ENCODE data around the gene MRPL40.
"Not testable (repeated sequence)": the region's sequence is repeated elsewhere in the genome, so short reads cannot be mapped to it uniquely, and the experiment has no call there.

MRPL40 gene

DNA sequence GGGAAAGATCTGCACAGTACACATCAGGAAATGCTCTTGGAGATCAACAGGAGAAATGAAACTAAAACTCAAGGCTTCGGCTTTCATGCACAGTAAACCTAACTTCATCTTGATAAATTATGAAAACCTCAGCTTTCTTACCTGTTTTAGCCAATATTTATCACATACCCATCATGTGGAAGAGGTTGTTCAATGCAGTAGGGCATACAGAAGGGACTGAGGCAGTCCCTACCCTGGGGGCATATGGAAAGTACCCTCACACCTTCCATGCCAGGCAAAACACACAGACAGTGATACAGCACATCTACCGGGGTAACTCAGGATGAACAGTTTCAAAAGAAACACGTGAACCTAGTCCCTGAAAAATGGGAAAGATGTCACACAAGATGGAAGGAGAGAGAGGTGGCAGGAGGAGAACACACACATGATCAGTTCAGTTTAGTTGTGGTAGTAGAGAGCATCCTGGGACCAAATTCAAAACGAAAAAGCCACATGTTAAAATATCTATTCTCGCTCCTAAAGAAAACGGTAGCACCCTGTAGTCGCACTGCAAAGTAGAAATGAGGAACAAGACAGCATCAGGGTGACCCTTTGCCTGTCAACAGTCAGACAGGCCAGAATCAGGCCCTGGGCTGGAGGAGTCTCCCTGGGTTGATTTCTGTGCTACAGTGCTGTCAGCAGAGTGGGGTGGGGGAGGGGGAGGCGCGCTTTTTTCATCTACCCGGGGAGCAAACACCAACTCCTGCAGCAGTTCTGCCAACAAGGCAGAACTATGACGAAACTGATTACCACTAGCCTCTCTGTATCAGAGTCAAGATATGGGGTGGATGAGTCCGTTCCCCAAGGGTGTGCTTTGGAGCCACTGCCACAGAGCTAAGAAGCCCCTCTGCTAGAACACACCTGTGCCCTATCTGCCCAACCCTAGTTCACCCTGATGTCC lies 2.1 kb upstream of the MRPL40 start:
- peak overlapping the region; percentile 91 for H3K4me3 ChIP-seq (ENCODE audit: low read depth, low read length)
- no peak for TF ChIP-seq POLR2A (IDR thresholded peaks at IDR 0.05; ENCODE audit: extremely low read depth, insufficient read length)
- TF ChIP-seq, protein P1, sequence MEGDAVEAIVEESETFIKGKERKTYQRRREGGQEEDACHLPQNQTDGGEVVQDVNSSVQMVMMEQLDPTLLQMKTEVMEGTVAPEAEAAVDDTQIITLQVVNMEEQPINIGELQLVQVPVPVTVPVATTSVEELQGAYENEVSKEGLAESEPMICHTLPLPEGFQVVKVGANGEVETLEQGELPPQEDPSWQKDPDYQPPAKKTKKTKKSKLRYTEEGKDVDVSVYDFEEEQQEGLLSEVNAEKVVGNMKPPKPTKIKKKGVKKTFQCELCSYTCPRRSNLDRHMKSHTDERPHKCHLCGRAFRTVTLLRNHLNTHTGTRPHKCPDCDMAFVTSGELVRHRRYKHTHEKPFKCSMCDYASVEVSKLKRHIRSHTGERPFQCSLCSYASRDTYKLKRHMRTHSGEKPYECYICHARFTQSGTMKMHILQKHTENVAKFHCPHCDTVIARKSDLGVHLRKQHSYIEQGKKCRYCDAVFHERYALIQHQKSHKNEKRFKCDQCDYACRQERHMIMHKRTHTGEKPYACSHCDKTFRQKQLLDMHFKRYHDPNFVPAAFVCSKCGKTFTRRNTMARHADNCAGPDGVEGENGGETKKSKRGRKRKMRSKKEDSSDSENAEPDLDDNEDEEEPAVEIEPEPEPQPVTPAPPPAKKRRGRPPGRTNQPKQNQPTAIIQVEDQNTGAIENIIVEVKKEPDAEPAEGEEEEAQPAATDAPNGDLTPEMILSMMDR (IDR thresholded peaks at IDR 0.05; ENCODE audit: low read depth, low read length) = no peak
- no peak; the same call in 1 of the 2 replicates for TF ChIP-seq MYC (IDR thresholded peaks at IDR 0.05; ENCODE audit: low read depth, low read length)
- TF ChIP-seq, protein P2, sequence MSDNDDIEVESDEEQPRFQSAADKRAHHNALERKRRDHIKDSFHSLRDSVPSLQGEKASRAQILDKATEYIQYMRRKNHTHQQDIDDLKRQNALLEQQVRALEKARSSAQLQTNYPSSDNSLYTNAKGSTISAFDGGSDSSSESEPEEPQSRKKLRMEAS (IDR thresholded peaks at IDR 0.05; ENCODE audit: low read depth, low read length) = 0 out of 2 replicates have a peak, but pooled peaks have one; percentile 24
- peak; percentile 88 for DNase-seq (ENCODE audit: low read depth)

DNA sequence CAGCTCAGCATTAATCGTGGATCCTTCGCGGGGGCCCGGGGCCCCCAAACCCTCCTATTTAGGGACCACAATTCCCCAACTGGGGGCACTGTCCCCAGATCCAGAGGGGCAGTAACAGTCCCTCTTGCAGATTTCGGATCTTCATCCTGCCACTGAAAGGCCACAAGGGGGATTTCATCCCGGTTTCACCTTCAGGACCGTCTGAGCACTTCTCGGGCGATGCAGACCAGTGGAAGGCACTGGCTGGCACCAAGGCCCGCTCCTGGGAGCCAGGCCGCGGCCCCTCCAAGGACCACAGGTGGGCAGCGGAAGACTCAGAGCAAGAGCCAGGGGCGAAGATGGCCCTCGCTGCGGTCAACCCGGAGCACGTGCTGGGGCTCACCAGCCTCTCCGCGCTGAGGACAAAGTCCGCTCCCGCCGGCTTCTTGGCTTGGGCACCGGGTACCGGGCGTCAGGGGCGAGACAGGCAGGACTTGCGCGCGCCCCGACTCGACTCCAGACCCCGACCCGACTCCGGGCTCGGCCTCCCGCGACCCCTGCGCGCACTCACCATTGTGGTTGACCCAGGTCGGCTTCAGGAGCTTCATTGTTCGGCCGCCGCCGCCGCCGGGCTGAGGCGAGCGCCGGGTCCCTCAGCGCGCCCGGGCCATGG lies 1.3 kb upstream of the MRPL40 start:
- peak overlapping the region; percentile 91 for H3K4me3 ChIP-seq (ENCODE audit: low read depth, low read length)
- TF ChIP-seq POLR2A (IDR thresholded peaks at IDR 0.05; ENCODE audit: extremely low read depth, insufficient read length) = no peak
- TF ChIP-seq MYC (IDR thresholded peaks at IDR 0.05; ENCODE audit: low read depth, low read length) = peak; percentile 46; the same call in 1 of the 2 replicates
- TF ChIP-seq, protein P1 (IDR thresholded peaks at IDR 0.05; ENCODE audit: low read depth, low read length) = peak; percentile 5
- TF ChIP-seq, protein P2 (IDR thresholded peaks at IDR 0.05; ENCODE audit: low read depth, low read length) = peak; percentile 59; the same call in 1 of the 2 replicates
- peak; percentile 60 for DNase-seq (ENCODE audit: low read depth)

DNA sequence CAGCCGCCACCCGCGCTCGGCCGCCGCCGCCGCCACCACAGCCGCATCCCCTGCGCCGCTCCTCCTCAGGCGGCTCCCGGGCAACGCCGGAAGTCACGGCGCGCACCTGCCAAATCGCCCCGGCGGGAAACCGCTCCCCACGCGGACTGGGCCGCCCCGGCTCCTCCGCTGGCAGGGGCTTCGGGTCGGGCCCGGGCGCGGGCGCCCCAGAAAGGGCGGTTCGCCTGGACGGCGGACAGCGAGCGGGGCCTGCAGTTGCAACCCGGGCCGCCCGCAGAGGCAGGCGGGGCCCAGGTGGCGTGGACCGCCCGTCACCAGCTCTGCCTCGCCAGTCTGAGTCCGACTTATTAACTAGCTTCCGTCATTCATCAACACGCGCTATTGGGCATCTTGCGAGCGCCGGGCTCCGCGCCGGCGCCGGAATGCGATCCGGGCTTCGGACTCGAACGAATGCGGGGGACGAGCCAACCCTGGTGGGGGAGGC lies 654 bp upstream of the MRPL40 start, which contains the start of gene HIRA:
Gene HIRA, minus strand, starts transcription at position 85 of the 484 bp plus-strand sequence. CDS start 257 bp downstream, outside the sequence.
- TF ChIP-seq, protein P2 (IDR thresholded peaks at IDR 0.05; ENCODE audit: low read depth, low read length) = no peak
- TF ChIP-seq MYC (IDR thresholded peaks at IDR 0.05; ENCODE audit: low read depth, low read length) = peak; percentile 60; the same call in 1 of the 2 replicates
- DNase-seq (ENCODE audit: low read depth) = peak; percentile 88
- H3K4me3 ChIP-seq (ENCODE audit: low read depth, low read length) = peak within 1 kb of the TSS; percentile 91

DNA sequence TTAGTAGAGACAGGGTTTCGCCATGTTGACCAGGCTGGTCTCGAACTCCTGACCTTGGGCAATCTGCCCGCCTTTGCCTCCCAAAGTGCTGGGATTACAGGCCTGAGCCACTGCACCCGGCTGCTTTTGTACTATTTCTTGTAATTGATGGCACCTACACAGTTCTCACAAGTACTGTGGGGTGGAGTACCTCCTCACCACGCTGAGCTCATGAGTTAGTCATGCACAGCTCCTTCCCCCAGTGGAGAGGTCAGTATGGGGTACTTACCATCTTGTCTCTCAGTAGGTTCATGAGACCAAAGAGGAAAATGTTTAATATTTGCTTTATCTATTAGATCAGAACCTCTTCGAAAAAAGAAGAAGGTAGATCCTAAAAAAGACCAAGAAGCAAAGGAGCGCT lies 2.1 kb downstream of the MRPL40 start:
- H3K4me3 ChIP-seq (ENCODE audit: low read depth, low read length) = no peak overlapping the region
- TF ChIP-seq MYC (IDR thresholded peaks at IDR 0.05; ENCODE audit: low read depth, low read length) (no peak), POLR2A (IDR thresholded peaks at IDR 0.05; ENCODE audit: extremely low read depth, insufficient read length) (no peak)
- TF ChIP-seq, protein P2 (IDR thresholded peaks at IDR 0.05; ENCODE audit: low read depth, low read length) = no peak
- no peak for DNase-seq (ENCODE audit: low read depth)

DNA sequence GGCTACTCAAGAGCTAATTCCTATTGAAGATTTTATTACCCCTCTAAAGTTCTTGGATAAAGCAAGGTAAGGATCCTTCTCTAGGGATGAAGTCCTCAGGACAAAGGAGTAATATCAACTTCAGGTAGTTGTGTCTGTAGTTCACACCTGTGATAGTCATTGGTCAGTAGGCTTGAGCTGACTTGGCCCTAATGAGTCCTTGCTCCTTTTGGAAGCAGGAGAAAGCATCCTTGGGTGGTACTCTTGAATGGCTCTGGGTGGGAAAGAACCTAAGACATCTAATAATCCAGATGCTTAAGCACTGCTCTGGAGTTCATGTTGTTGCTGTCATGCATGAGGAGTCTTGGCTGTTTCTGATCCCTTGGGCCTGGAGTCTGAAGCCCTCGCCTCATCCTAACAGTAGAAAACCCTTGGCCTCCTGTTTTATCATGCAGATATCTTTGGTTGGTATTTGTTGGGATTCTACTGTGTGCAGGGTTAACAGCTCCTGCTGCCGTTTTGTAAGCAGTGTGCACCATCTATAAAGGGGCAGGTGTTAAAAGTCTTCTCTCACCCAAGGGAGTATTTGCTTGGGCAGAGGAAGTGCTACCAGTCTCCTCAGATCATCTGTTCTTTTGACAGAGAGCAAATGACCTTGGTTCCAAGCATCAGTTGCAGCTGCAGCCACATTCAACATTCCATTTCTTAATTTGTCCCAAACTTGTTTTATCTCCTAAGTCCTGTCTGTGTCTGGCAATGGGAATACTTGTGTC lies 2.7 kb downstream of the MRPL40 start:
- TF ChIP-seq, protein P2 (IDR thresholded peaks at IDR 0.05; ENCODE audit: low read depth, low read length) = no peak
- TF ChIP-seq POLR2A (IDR thresholded peaks at IDR 0.05; ENCODE audit: extremely low read depth, insufficient read length) (no peak), MYC (IDR thresholded peaks at IDR 0.05; ENCODE audit: low read depth, low read length) (no peak)
- TF ChIP-seq, protein P1 (IDR thresholded peaks at IDR 0.05; ENCODE audit: low read depth, low read length) = no peak
- no peak overlapping the region for H3K4me3 ChIP-seq (ENCODE audit: low read depth, low read length)
- DNase-seq (ENCODE audit: low read depth) = no peak

DNA sequence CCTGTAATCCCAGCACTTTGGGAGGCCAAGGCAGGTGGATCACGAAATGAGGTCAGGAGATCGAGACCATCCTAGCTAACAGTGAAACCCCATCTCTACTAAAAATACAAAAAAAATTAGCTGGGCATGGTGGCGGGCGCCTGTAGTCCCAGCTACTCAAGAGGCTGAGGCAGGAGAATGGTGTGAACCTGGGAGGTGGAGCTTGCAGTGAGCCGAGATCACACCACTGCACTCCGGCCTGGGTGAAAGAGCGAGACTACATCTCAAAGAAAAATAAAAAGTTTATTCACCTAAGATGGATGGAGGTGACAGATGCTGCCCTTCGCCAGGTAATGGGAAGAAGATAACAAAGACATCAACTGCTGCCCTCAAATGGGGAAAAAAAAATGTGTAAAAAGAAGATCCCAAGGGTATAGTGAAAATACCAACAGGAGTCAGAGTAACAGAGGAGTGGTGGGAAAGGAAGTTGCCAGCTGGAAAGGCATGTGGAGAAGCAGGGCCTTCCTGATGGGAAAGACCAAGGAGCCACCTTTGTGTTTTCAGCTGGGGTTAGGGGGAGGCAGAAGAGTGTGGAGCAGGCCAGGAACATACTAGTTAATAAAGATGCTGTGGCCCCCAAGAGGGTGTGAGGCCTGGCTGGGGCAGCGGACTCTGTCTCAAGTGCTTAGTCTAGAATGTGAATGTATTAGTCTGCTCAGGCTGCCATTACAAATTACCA lies 4.3 kb downstream of the MRPL40 start:
- not testable (repeated sequence) for DNase-seq (ENCODE audit: low read depth); H3K4me3 ChIP-seq (ENCODE audit: low read depth, low read length)
